HL-60 (cell line): ENCODE data around the gene SMIM36.
"Not testable (repeated sequence)": the region's sequence is repeated elsewhere in the genome, so short reads cannot be mapped to it uniquely, and the experiment has no call there.

ENCODE experiments used
- DNase-seq, 2 experiments: peaks; one replicate each; pipeline ENCODE4 v3.0.0-alpha.2; 2010 to 2020; ENCODE audit warnings: low read depth in 1 of 2, low spot score in 1 of 2
- H3K27ac ChIP-seq: fragments of 250-450 bp; sonication (Bioruptor Pico); replicated peaks from 2 replicates; pipeline ENCODE4 v1.5.1; 2020; ENCODE audit warnings: mild to moderate bottlenecking, moderate library complexity
- H3K27me3 ChIP-seq: fragments of 250-450 bp; sonication (Bioruptor Pico); 2 replicates; pipeline ENCODE4 v1.5.1; 2021; ENCODE audit warnings: mild to moderate bottlenecking, moderate library complexity; ENCODE audit not compliant: insufficient read depth, poor library complexity, severe bottlenecking
- H3K4me3 ChIP-seq: replicated peaks from 2 replicates; pipeline ENCODE4 v1.5.1; 2011; ENCODE audit warnings: mild to moderate bottlenecking, control low read depth, low read length; ENCODE audit not compliant: insufficient read depth
- CTCF ChIP-seq: IDR thresholded peaks from one replicate; pipeline ENCODE4 v1.5.1; 2011; ENCODE audit warnings: low read length, control low read depth, inconsistent platforms; ENCODE audit not compliant: insufficient read depth
- GABPA ChIP-seq: IDR thresholded peaks from 2 replicates; pipeline ENCODE4 v1.6.1; 2012; ENCODE audit warnings: low read depth
- POLR2AphosphoS5 ChIP-seq: IDR thresholded peaks from 2 replicates; pipeline ENCODE4 v1.6.1; 2012; ENCODE audit warnings: low read depth
- REST ChIP-seq: IDR thresholded peaks from 2 replicates; pipeline ENCODE4 v1.6.1; 2012; ENCODE audit warnings: low read depth; ENCODE audit not compliant: insufficient replicate concordance
- SPI1 ChIP-seq: IDR thresholded peaks from 2 replicates; pipeline ENCODE4 v1.6.1; 2012; ENCODE audit warnings: low read depth, mild to moderate bottlenecking, borderline replicate concordance

SMIM36 gene

GRCh38 chr17:55446581-55447205 is 64.6 kb downstream of the SMIM36 start:
- Histone ChIP-seq H3K27ac (no peak overlapping the region), H3K27me3 (no peaks in the 10 kb centered on the region), H3K4me3 (no peak overlapping the region)
- DNase-seq: no peak
- TF ChIP-seq SPI1: no peak
- no peak for TF ChIP-seq GABPA
- no peak for TF ChIP-seq POLR2AphosphoS5
- no peak for TF ChIP-seq CTCF
- no peak for TF ChIP-seq REST

GRCh38 chr17:55446004-55446403 is 65.2 kb downstream of the SMIM36 start:
- not testable (repeated sequence) for H3K4me3 ChIP-seq, DNase-seq, H3K27ac ChIP-seq, H3K27me3 ChIP-seq

GRCh38 chr17:55444471-55445441 is 66.5 kb downstream of the SMIM36 start:
- no peaks in the 10 kb centered on the region for H3K27me3 ChIP-seq
- no peak overlapping the region for H3K4me3 ChIP-seq
- no peak overlapping the region for H3K27ac ChIP-seq
- no peak for DNase-seq
- TF ChIP-seq SPI1: peak; percentile 71; the same call in 1 of the 2 replicates
- no peak for TF ChIP-seq POLR2AphosphoS5

GRCh38 chr17:55443904-55444303 is 67.3 kb downstream of the SMIM36 start:
- no peak for TF ChIP-seq CTCF
- TF ChIP-seq POLR2AphosphoS5: no peak
- TF ChIP-seq SPI1: no peak
- no peak for TF ChIP-seq REST
- no peak for TF ChIP-seq GABPA
- H3K27me3 ChIP-seq: no peaks in the 10 kb centered on the region
- no peak overlapping the region for H3K27ac ChIP-seq
- DNase-seq: no peak
- no peak overlapping the region for H3K4me3 ChIP-seq
